SK-N-SH (cell line): ENCODE data around the gene DHX35.

Experiments used
- CTCF ChIP-seq: fragments of 200-600 bp; sonication (generic); IDR thresholded peaks from 2 replicates; pipeline ENCODE4 v1.6.1; 2017; ENCODE audit warnings: antibody characterized with exemption, mild to moderate bottlenecking, moderate library complexity
- FOXJ3 ChIP-seq: sonication (generic); formaldehyde crosslinking; IDR thresholded peaks from 2 replicates; pipeline ENCODE4 v1.5.1; 2020; ENCODE audit warnings: mild to moderate bottlenecking, missing genetic modification reagents
- GABPA ChIP-seq: IDR thresholded peaks from 2 replicates; pipeline ENCODE4 v1.4.0; 2012; ENCODE audit warnings: low read depth, mild to moderate bottlenecking
- IRF3 ChIP-seq: fragments of 150-350 bp; IDR thresholded peaks from 2 replicates; pipeline ENCODE4 v1.6.1; 2016; ENCODE audit warnings: mild to moderate bottlenecking, low read depth, low read length
- MEF2A ChIP-seq: IDR thresholded peaks from 2 replicates; pipeline ENCODE4 v1.4.0; 2012; ENCODE audit warnings: low read depth, borderline replicate concordance
- NRF1 ChIP-seq: IDR thresholded peaks from 2 replicates; pipeline ENCODE4 v1.6.1; 2012; ENCODE audit warnings: low read depth, mild to moderate bottlenecking, low read length
- PBX3 ChIP-seq: IDR thresholded peaks from 2 replicates; pipeline ENCODE4; 2012
- POLR2AphosphoS5 ChIP-seq: IDR thresholded peaks from 2 replicates; pipeline ENCODE4 v1.6.1; 2012; ENCODE audit warnings: low read depth, low read length
- REST ChIP-seq: IDR thresholded peaks from 2 replicates; pipeline ENCODE4 v1.6.1; 2012; ENCODE audit warnings: mild to moderate bottlenecking, low read depth, low read length, moderate library complexity
- RXRA ChIP-seq: IDR thresholded peaks from 2 replicates; pipeline ENCODE4 v1.4.0; 2012; ENCODE audit warnings: low read depth, mild to moderate bottlenecking, borderline replicate concordance
- TCF12 ChIP-seq: IDR thresholded peaks from 2 replicates; pipeline ENCODE4 v1.4.0; 2012
- USF1 ChIP-seq: IDR thresholded peaks from 2 replicates; pipeline ENCODE4 v1.4.0; 2012; ENCODE audit warnings: low read depth, borderline replicate concordance
- USF2 ChIP-seq: fragments of 150-350 bp; IDR thresholded peaks from 2 replicates; pipeline ENCODE4 v1.6.1; 2017; ENCODE audit warnings: antibody characterized with exemption, low read length, low read depth, borderline replicate concordance
- YY1 ChIP-seq: IDR thresholded peaks from 2 replicates; pipeline ENCODE4 v1.4.0; 2012; ENCODE audit warnings: low read depth, mild to moderate bottlenecking

- TF ChIP-seq POLR2AphosphoS5 (no peak), CTCF (peak; percentile 96), REST (peak; percentile 49; the same call in 1 of the 2 replicates), TCF12 (no peak), RXRA (no peak), NRF1 (no peak), MEF2A (no peak), YY1 (no peak), FOXJ3 (CRISPR knock-in tag) (no peak), IRF3 (no peak), USF2 (no peak), USF1 (no peak), GABPA (no peak), PBX3 (no peak)
Measured at GRCh38 chr20:39048000-39048696, 86.0 kb downstream of the DHX35 start.
